Measurements from ENCODE around the gene DUSP23.

DNA sequence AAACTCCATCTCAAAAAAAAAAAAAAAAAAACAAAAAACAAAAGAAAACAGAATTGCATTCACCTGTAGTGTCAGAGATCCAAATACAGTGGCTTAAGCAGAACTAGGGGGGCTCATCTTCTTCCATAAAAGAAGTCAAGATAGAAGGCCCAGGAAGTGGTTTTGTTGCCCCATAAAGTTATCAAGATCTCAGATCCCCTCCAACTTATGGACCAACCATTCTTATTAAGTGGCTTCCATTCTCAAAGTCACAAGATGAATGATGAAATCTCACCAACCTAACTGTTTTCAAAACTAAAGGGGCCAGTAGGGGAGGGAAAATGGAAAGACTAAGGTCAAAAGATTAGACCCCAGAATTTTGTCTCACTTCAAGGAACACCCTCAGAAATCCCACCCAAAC is 30.1 kb upstream of the DUSP23 start:
- TF ChIP-seq POLR2A (IDR thresholded peaks at IDR 0.05) (no peak), POLR2AphosphoS5 (IDR thresholded peaks at IDR 0.05) (no peak)
- TF ChIP-seq, protein P1, sequence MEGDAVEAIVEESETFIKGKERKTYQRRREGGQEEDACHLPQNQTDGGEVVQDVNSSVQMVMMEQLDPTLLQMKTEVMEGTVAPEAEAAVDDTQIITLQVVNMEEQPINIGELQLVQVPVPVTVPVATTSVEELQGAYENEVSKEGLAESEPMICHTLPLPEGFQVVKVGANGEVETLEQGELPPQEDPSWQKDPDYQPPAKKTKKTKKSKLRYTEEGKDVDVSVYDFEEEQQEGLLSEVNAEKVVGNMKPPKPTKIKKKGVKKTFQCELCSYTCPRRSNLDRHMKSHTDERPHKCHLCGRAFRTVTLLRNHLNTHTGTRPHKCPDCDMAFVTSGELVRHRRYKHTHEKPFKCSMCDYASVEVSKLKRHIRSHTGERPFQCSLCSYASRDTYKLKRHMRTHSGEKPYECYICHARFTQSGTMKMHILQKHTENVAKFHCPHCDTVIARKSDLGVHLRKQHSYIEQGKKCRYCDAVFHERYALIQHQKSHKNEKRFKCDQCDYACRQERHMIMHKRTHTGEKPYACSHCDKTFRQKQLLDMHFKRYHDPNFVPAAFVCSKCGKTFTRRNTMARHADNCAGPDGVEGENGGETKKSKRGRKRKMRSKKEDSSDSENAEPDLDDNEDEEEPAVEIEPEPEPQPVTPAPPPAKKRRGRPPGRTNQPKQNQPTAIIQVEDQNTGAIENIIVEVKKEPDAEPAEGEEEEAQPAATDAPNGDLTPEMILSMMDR (IDR thresholded peaks at IDR 0.05): no peak
